SK-N-SH (cell line): ENCODE measurements around the gene PSTPIP1. TPM values are rescaled to one million over a fixed set of nuclear protein-coding genes. Genes with fewer than 3 reads are reported as not detected.

Experiments
- CTCF ChIA-PET: fragments of 300-600, 350-600 bp; formaldehyde crosslinking; extraction: SDS; loops from one replicate; lab custom pipeline; 2021; lab: Yijun Ruan, JAX
- POLR2A ChIA-PET: fragments of 350-600 bp; sonication (Branson Sonifier 250); formaldehyde crosslinking; extraction: SDS; loops from one replicate; lab custom pipeline; 2020; ENCODE audit warnings: antibody characterized with exemption, inconsistent platforms; lab: Yijun Ruan, JAX
- DNase-seq: peaks from one replicate; pipeline ENCODE4 v3.0.0; 2012
- H2AFZ ChIP-seq: fragments of 200-600 bp; sonication (generic); 2 replicates; pipeline ENCODE4 v1.8.1; 2016; ENCODE audit warnings: antibody characterized with exemption, mild to moderate bottlenecking, low read depth
- H3F3A ChIP-seq: fragments of 200-600 bp; sonication (generic); replicated peaks from 2 replicates; pipeline ENCODE3; 2016; ENCODE audit warnings: antibody characterized with exemption, mild to moderate bottlenecking; ENCODE audit not compliant: insufficient read depth
- H3K27ac ChIP-seq, 2 experiments: fragments of 200-500 bp in 1 of 2; fragments of 200-600 bp in 1 of 2; sonication (Bioruptor generic) in 1 of 2; sonication (generic), shearing (Covaris generic) in 1 of 2; 2 replicates each; pipeline versions ENCODE4 v1.5.1 to v1.6.1; 2014 to 2016; ENCODE audit warnings: low read depth in 2 of 2, inconsistent platforms in 1 of 2, low read length in 1 of 2, mild to moderate bottlenecking in 1 of 2, mixed read lengths in 1 of 2
- H3K27me3 ChIP-seq: fragments of 200-600 bp; sonication (generic), shearing (Covaris generic); 2 replicates; pipeline ENCODE4 v1.6.1; 2016; ENCODE audit warnings: mixed run types; ENCODE audit not compliant: insufficient read depth
- H3K36me3 ChIP-seq, 2 experiments: fragments of 200-500 bp in 1 of 2; fragments of 200-600 bp in 1 of 2; sonication (Bioruptor generic) in 1 of 2; sonication (generic) in 1 of 2; replicated peaks in 1 of 2; 2 replicates each; pipeline versions ENCODE3 to v1.5.1; 2014 to 2016; ENCODE audit warnings: low read length in 1 of 2, mild to moderate bottlenecking in 1 of 2; ENCODE audit not compliant: insufficient read depth in 2 of 2, control insufficient read depth in 1 of 2
- H3K4me1 ChIP-seq, 2 experiments: fragments of 200-500 bp in 1 of 2; fragments of 200-600 bp in 1 of 2; sonication (Bioruptor generic) in 1 of 2; sonication (generic), shearing (Covaris generic) in 1 of 2; 2 replicates each; pipeline versions ENCODE4 v1.5.1 to v1.6.1; 2014 to 2016; ENCODE audit warnings: low read depth in 1 of 2, low read length in 1 of 2, mixed run types in 1 of 2; ENCODE audit not compliant: insufficient read depth in 2 of 2, control insufficient read depth in 1 of 2
- H3K4me2 ChIP-seq: fragments of 200-600 bp; sonication (generic), shearing (Covaris generic); 2 replicates; pipeline ENCODE4 v1.6.1; 2017; ENCODE audit warnings: mixed run types
- H3K4me3 ChIP-seq, 2 experiments: fragments of 200-500 bp in 1 of 2; fragments of 200-600 bp in 1 of 2; sonication (Bioruptor generic) in 1 of 2; sonication (generic), shearing (Covaris generic) in 1 of 2; 2 replicates each; pipeline versions ENCODE4 v1.5.1 to v1.8.1; 2014 to 2016; ENCODE audit warnings: low read depth in 2 of 2, inconsistent platforms in 1 of 2, low read length in 1 of 2, mild to moderate bottlenecking in 1 of 2, mixed read lengths in 1 of 2, moderate library complexity in 1 of 2
- H3K79me2 ChIP-seq: fragments of 200-600 bp; sonication (generic); 2 replicates; pipeline ENCODE4 v1.8.1; 2017; ENCODE audit warnings: mild to moderate bottlenecking; ENCODE audit not compliant: insufficient read depth
- H3K9ac ChIP-seq: fragments of 200-600 bp; sonication (generic); 2 replicates; pipeline ENCODE4 v1.6.1; 2017; ENCODE audit warnings: mixed run types
- H3K9me2 ChIP-seq: fragments of 200-600 bp; sonication (generic); 2 replicates; pipeline ENCODE4 v1.6.1; 2017; ENCODE audit warnings: mixed run types
- H3K9me3 ChIP-seq: fragments of 200-600 bp; sonication (generic); 2 replicates; pipeline ENCODE4 v1.6.1; 2017; ENCODE audit warnings: mixed run types, mild to moderate bottlenecking, moderate library complexity
- H4K20me1 ChIP-seq: fragments of 200-600 bp; sonication (generic); 2 replicates; pipeline ENCODE4 v1.6.1; 2017; ENCODE audit warnings: mild to moderate bottlenecking, mixed run types; ENCODE audit not compliant: insufficient read depth
- EP300 ChIP-seq, 2 experiments: IDR thresholded peaks; 2 replicates each; pipeline versions ENCODE4 v1.4.0 to v1.6.1; 2012; ENCODE audit warnings: borderline replicate concordance in 1 of 2, low read depth in 1 of 2, low read length in 1 of 2
- EZH2phosphoT487 ChIP-seq: fragments of 200-600 bp; sonication (generic); IDR thresholded peaks from 2 replicates; pipeline ENCODE4 v1.6.1; 2017; ENCODE audit warnings: low read depth, mixed run types, mild to moderate bottlenecking, antibody characterized with exemption, moderate library complexity, borderline replicate concordance
- FOSL2 ChIP-seq: IDR thresholded peaks from 2 replicates; pipeline ENCODE4 v1.4.0; 2012; ENCODE audit warnings: low read depth, mild to moderate bottlenecking, moderate library complexity, borderline replicate concordance
- FOXJ3 ChIP-seq: sonication (generic); formaldehyde crosslinking; IDR thresholded peaks from 2 replicates; pipeline ENCODE4 v1.5.1; 2020; ENCODE audit warnings: mild to moderate bottlenecking, missing genetic modification reagents
- FOXM1 ChIP-seq: IDR thresholded peaks from 2 replicates; pipeline ENCODE4 v1.4.0; 2012; ENCODE audit warnings: low read depth, mild to moderate bottlenecking
- GATA2 ChIP-seq: sonication (generic); formaldehyde crosslinking; IDR thresholded peaks from 2 replicates; pipeline ENCODE4 v1.5.0; 2020; ENCODE audit warnings: mild to moderate bottlenecking, missing genetic modification reagents
- IRF3 ChIP-seq: fragments of 150-350 bp; IDR thresholded peaks from 2 replicates; pipeline ENCODE4 v1.6.1; 2016; ENCODE audit warnings: mild to moderate bottlenecking, low read depth, low read length
- MEF2A ChIP-seq: IDR thresholded peaks from 2 replicates; pipeline ENCODE4 v1.4.0; 2012; ENCODE audit warnings: low read depth, borderline replicate concordance
- MXI1 ChIP-seq: IDR thresholded peaks from 2 replicates; pipeline ENCODE4 v1.6.1; 2012; ENCODE audit warnings: mild to moderate bottlenecking, low read depth, low read length, improper control_type of control experiment
- NFIC ChIP-seq: IDR thresholded peaks from 2 replicates; pipeline ENCODE4 v1.4.0; 2012; ENCODE audit warnings: borderline replicate concordance
- NRF1 ChIP-seq: IDR thresholded peaks from 2 replicates; pipeline ENCODE4 v1.6.1; 2012; ENCODE audit warnings: low read depth, mild to moderate bottlenecking, low read length
- POLR2AphosphoS5 ChIP-seq: IDR thresholded peaks from 2 replicates; pipeline ENCODE4 v1.6.1; 2012; ENCODE audit warnings: low read depth, low read length
- RAD21 ChIP-seq: IDR thresholded peaks from 2 replicates; pipeline ENCODE4 v1.6.1; 2012; ENCODE audit warnings: mild to moderate bottlenecking, low read length
- RFX5 ChIP-seq: IDR thresholded peaks from 2 replicates; pipeline ENCODE4 v1.6.1; 2012; ENCODE audit warnings: mild to moderate bottlenecking, improper control_type of control experiment, low read length
- RXRA ChIP-seq: IDR thresholded peaks from 2 replicates; pipeline ENCODE4 v1.4.0; 2012; ENCODE audit warnings: low read depth, mild to moderate bottlenecking, borderline replicate concordance
- SMC3 ChIP-seq: IDR thresholded peaks from 2 replicates; pipeline ENCODE4 v1.6.1; 2012; ENCODE audit warnings: low read depth, low read length, improper control_type of control experiment
- TAF1 ChIP-seq: IDR thresholded peaks from 2 replicates; pipeline ENCODE4 v1.6.1; 2012; ENCODE audit warnings: low read depth, mild to moderate bottlenecking, low read length, moderate library complexity, borderline replicate concordance
- TCF12 ChIP-seq: IDR thresholded peaks from 2 replicates; pipeline ENCODE4 v1.4.0; 2012
- TEAD4 ChIP-seq: IDR thresholded peaks from 2 replicates; pipeline ENCODE4 v1.4.0; 2012; ENCODE audit warnings: mild to moderate bottlenecking, borderline replicate concordance; ENCODE audit not compliant: insufficient read depth
- USF1 ChIP-seq: IDR thresholded peaks from 2 replicates; pipeline ENCODE4 v1.4.0; 2012; ENCODE audit warnings: low read depth, borderline replicate concordance
- YY1 ChIP-seq: IDR thresholded peaks from 2 replicates; pipeline ENCODE4 v1.4.0; 2012; ENCODE audit warnings: low read depth, mild to moderate bottlenecking
- WGBS: methylation state at CpG from one replicate; pipeline ENCODE4 v1.1.6; 2017; ENCODE audit warnings: low lambda C conversion rate; 5-methylcytosine and 5-hydroxymethylcytosine counted together
- polyA plus RNA-seq, 3 experiments: library from polyadenylated mRNA; depleted of rRNA; stranded (reverse); fragments of >200 nt; gene quantifications; 2 replicates each; pipeline ENCODE4 v1.2.3, GENCODE V29; 2012
- TF ChIP-seq, protein P1 (sequence below): IDR thresholded peaks from 2 replicates; pipeline ENCODE4; 2012

The PSTPIP1 gene
- polyA plus RNA-seq, 1 of the 3 experiments (the other 2 are of a cell fraction): 0.69 TPM

GRCh38 chr15:77018796-77019505 is 24.0 kb downstream of the PSTPIP1 start:
- H3F3A ChIP-seq: no peaks in the 10 kb centered on the region
- H3K9me3 ChIP-seq: no peaks in the 10 kb centered on the region
- H3K79me2 ChIP-seq: no peaks in the 10 kb centered on the region
- WGBS: 92% methylated on average over 6 of the region's 11 CpGs
- H3K4me3 ChIP-seq: no peak overlapping the region
- no peaks in the 10 kb centered on the region for H3K9me2 ChIP-seq
- no peak overlapping the region for H2AFZ ChIP-seq
- POLR2A ChIA-PET: interaction anchor here (0.7 kb wide), 1 partner anchor 402 kb away, joined by 4 read pairs; the partner anchor contains the start of gene HMG20A
- no peaks in the 10 kb centered on the region for H4K20me1 ChIP-seq
- CTCF ChIA-PET: interaction anchor here (0.9 to 1.5 kb wide), 5 partner anchors 13 to 615 kb away, joined by 3 to 5 read pairs (median 3); no protein-coding TSS in a partner anchor
- TF ChIP-seq IRF3 (no peak), MXI1 (no peak), RFX5 (no peak), FOSL2 (no peak), NFIC (no peak), FOXM1 (no peak), RXRA (no peak), NRF1 (no peak), TCF12 (no peak), SMC3 (no peak)
- H3K27ac ChIP-seq: no peak overlapping the region
- no peak overlapping the region for H3K4me2 ChIP-seq
- no peak overlapping the region for H3K9ac ChIP-seq
- no peak for DNase-seq
- no peaks in the 10 kb centered on the region for H3K36me3 ChIP-seq
- peaks cover 10 to 23% of the 10 kb centered on the region in 2 experiments; a peak in 3 of 4 replicates for H3K4me1 ChIP-seq
- H3K27me3 ChIP-seq: no peaks in the 10 kb centered on the region

DNA sequence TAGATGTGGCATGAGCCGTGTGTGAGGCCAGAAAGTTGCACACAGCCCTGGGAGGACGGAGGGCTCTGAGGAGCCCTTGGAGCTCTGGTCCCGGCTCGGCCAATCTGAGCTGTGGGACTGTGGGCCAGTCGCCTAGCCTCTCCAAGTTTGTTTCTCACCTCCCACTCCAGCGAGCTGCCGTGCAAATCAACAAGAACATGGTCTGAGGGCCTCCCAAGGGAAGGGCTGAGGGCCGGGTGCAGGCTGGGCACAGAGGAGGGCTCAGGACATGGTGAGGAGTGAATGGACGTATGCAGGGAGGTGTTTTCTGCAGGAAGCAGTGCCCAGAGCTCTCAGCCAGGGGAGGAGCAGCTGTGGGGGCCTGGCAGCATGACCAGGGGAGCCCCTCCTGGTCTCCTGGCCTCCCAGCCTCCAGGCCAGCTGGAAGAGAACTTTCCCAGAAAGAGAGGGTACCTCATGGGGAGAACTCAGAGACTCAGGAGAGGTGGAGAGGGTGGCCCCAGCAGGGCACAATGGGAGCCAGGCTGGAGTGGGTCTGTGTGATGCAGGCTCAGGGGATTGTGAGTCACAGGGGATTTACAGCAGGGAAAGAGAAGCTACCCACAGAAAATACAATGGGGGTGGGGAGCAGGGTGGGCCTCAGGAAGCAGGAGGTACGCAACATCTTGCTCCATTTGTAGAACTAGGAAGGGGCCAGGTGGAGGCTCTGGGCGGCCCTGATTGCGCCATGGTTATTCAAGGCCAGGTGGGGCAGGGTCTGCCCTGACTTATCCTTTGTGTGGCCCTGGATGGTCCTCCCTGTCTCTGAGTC is 24.8 kb downstream of the PSTPIP1 start:
- ChIA-PET POLR2A (interaction anchor here (0.7 kb wide), 1 partner anchor 401 kb away, joined by 4 read pairs; the partner anchor contains the start of gene HMG20A), CTCF (interaction anchor here (0.8 to 1.5 kb wide), 6 partner anchors 12 to 614 kb away, joined by 3 to 5 read pairs (median 3); no protein-coding TSS in a partner anchor)
- no peak overlapping the region for H3K4me3 ChIP-seq
- DNase-seq: no peak
- H3K27me3 ChIP-seq: no peaks in the 10 kb centered on the region
- no peaks in the 10 kb centered on the region for H3F3A ChIP-seq
- 83% methylated on average over 9 of the region's 12 CpGs for WGBS
- no peak overlapping the region for H3K9ac ChIP-seq
- no peak overlapping the region for H2AFZ ChIP-seq
- no peaks in the 10 kb centered on the region for H3K9me2 ChIP-seq
- H3K79me2 ChIP-seq: no peaks in the 10 kb centered on the region
- no peaks in the 10 kb centered on the region for H3K9me3 ChIP-seq
- no peaks in the 10 kb centered on the region for H4K20me1 ChIP-seq
- H3K36me3 ChIP-seq: no peaks in the 10 kb centered on the region
- no peak overlapping the region for H3K4me2 ChIP-seq
- no peak overlapping the region for H3K27ac ChIP-seq
- H3K4me1 ChIP-seq: peaks cover 10 to 20% of the 10 kb centered on the region in 2 experiments; a peak in 3 of 4 replicates
- TF ChIP-seq USF1 (no peak), MXI1 (no peak), EZH2phosphoT487 (no peak), TEAD4 (no peak), NRF1 (no peak), MEF2A (no peak), RAD21 (no peak), NFIC (no peak), TAF1 (no peak), FOXJ3 (no peak), POLR2AphosphoS5 (no peak), RXRA (no peak), IRF3 (no peak), YY1 (no peak), EP300 (IDR thresholded peaks at IDR 0.05; ENCODE audit: borderline replicate concordance in 1 of 2, low read depth in 1 of 2, low read length in 1 of 2) (no peak), GATA2 (CRISPR knock-in tag) (no peak)
- TF ChIP-seq, protein P1, sequence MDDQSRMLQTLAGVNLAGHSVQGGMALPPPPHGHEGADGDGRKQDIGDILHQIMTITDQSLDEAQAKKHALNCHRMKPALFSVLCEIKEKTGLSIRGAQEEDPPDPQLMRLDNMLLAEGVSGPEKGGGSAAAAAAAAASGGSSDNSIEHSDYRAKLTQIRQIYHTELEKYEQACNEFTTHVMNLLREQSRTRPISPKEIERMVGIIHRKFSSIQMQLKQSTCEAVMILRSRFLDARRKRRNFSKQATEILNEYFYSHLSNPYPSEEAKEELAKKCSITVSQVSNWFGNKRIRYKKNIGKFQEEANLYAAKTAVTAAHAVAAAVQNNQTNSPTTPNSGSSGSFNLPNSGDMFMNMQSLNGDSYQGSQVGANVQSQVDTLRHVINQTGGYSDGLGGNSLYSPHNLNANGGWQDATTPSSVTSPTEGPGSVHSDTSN: no peak
